ENCODE results near the gene CDC20. TPM values are rescaled to one million over a fixed set of nuclear protein-coding genes. Genes with fewer than 3 reads are reported as not detected.

Gene CDC20
- total RNA-seq, 4 donors from 2014 or later = 1.2 to 6.5 (median 2.2) TPM

GRCh38 chr1:43331688-43332087 lies 27.1 kb upstream of the CDC20 start:
- no peak for TF ChIP-seq CTCF (IDR thresholded peaks at IDR 0.05; ENCODE audit: low read depth)

GRCh38 chr1:43334453-43335205 lies 24.2 kb upstream of the CDC20 start:
- TF ChIP-seq CTCF (IDR thresholded peaks at IDR 0.05; ENCODE audit: low read depth) = no peak

GRCh38 chr1:43337588-43337987 lies 21.2 kb upstream of the CDC20 start, which contains the start of gene MPL:
Gene MPL, plus strand, starts transcription at chr1:43337818. Its CDS starts 31 bp downstream, at chr1:43337849.
- no peak for TF ChIP-seq CTCF (IDR thresholded peaks at IDR 0.05; ENCODE audit: low read depth)

- no peak for TF ChIP-seq CTCF (IDR thresholded peaks at IDR 0.05; ENCODE audit: low read depth)
Observed at GRCh38 chr1:43338001-43338400, 20.8 kb upstream of the CDC20 start.

GRCh38 chr1:43339584-43340232 lies 19.1 kb upstream of the CDC20 start:
- no peak for TF ChIP-seq CTCF (IDR thresholded peaks at IDR 0.05; ENCODE audit: low read depth)

- TF ChIP-seq CTCF (IDR thresholded peaks at IDR 0.05; ENCODE audit: low read depth) = no peak
Observed at GRCh38 chr1:43340559-43340958, 18.2 kb upstream of the CDC20 start.

- TF ChIP-seq CTCF (IDR thresholded peaks at IDR 0.05; ENCODE audit: low read depth) = no peak
Observed at GRCh38 chr1:43344267-43344850, 14.4 kb upstream of the CDC20 start.

All from subcutaneous adipose tissue (tissue), 4 donors.